GM13977 (cell line): Measurements from ENCODE around the gene PTTG1IP.

ENCODE experiments used
- DNase-seq: peaks from one replicate; pipeline ENCODE4 v3.0.0; 2012; ENCODE audit warnings: low spot score
- in situ Hi-C: fragments of 300-500 bp; cut with MboI; formaldehyde crosslinking; loops from one replicate; pipeline ENCODE4 v1.12.0; 2022; ENCODE audit warnings: low sequenced_read_pairs, low pct_unique_long_range_greater_than_20kb, mixed read lengths, inconsistent platforms; ENCODE audit not compliant: unreplicated experiment
- TF ChIP-seq, protein P1 (sequence below): IDR thresholded peaks from 2 replicates; pipeline ENCODE4 v1.5.1; 2012; ENCODE audit warnings: mild to moderate bottlenecking, control low read depth; ENCODE audit not compliant: insufficient read depth; ENCODE audit errors: extremely low read depth, missing control alignments

PTTG1IP gene

DNA sequence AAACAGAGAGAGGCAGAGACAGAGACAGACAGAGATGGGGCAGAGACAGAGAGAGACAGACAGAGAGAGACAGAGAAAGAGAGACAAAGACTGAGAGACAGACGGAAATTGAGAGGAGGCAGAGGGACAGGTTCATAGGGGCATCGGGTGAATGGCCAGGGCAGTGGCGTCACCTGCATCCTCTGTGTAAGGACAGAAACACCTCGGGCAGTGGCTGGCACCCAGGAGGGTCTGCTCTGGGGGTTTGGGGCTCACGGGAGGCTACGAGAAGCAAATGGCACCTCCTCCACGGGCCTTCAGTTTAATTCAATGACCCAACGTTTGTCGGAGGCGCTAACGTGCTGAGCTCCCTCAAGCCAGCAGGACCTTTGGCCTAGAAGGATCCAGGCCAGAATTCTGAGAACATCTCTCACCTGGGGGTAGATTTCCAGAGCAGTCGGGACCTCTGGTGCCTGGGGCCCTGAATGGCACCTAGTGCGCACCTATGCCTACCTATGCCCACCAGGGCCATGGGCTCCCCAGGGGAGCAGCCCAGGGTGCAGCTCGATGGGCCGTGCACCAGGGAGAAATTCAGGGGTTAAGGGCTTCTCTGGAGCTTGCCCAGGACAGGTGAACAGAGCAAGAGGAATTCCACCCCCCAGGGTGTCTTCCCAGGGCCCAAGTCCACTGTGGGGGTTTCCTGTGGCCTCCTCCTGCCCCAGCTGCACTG lies 20.6 kb upstream of the PTTG1IP start:
- in situ Hi-C loops = no loop called here

DNA sequence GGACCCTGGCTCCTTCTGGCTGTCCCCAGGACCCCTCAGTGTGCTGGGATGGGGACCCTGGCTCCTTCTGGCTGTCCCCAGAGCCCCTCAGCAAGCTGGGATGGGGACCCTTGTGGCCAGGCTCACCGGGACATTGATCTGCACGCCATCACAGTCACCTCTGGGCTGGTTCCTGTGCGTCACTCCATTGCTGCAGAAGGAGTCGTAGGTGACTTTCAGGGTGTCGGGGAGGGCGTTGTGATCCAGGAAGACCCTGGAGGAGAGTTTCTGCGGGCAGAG lies 19.7 kb upstream of the PTTG1IP start:
- TF ChIP-seq, protein P1, sequence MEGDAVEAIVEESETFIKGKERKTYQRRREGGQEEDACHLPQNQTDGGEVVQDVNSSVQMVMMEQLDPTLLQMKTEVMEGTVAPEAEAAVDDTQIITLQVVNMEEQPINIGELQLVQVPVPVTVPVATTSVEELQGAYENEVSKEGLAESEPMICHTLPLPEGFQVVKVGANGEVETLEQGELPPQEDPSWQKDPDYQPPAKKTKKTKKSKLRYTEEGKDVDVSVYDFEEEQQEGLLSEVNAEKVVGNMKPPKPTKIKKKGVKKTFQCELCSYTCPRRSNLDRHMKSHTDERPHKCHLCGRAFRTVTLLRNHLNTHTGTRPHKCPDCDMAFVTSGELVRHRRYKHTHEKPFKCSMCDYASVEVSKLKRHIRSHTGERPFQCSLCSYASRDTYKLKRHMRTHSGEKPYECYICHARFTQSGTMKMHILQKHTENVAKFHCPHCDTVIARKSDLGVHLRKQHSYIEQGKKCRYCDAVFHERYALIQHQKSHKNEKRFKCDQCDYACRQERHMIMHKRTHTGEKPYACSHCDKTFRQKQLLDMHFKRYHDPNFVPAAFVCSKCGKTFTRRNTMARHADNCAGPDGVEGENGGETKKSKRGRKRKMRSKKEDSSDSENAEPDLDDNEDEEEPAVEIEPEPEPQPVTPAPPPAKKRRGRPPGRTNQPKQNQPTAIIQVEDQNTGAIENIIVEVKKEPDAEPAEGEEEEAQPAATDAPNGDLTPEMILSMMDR = no peak
- in situ Hi-C loops = no loop called here
- no peak for DNase-seq

More for the DNA sequence above, 20.6 kb upstream of the PTTG1IP start:
- TF ChIP-seq, protein P1 = no peak
- no peak for DNase-seq

DNA sequence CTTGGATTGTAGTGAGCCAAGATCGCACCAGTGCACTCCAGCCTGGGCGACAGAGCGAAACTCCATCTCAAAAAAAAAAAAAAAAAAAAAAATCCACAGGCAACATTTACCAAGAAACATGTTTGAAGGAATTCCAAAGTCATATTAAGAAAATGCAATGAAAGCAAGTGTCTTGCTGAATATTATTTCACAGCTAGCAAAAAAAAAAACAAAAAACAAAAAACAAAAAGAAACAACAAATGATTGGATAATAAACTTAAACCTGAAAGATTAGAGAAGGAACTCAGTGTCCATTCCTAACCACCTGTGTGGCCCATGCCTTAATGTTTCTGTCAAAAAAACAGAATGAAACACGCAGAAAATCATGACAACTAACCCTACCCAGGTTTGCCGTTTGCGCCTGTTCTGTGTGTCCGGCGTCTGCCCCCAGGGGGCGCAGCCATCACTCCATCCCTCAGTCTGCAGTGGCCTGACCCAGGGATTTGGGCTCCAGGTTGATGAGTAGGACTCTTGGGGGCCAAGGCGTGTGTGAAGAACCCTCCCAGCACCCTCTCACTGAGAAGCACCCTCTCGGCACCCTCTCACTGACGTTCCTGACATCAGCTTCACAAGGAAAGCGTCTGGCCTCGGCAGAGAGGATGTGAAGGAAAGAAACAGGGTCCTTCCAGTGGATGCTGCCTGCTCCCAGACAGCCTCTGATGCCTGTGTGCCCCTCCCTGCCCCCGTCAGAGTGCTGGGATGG lies 19.2 kb upstream of the PTTG1IP start:
- TF ChIP-seq, protein P1 = peak; percentile 86
- in situ Hi-C loops = no loop called here
- peak; percentile 85 for DNase-seq

DNA sequence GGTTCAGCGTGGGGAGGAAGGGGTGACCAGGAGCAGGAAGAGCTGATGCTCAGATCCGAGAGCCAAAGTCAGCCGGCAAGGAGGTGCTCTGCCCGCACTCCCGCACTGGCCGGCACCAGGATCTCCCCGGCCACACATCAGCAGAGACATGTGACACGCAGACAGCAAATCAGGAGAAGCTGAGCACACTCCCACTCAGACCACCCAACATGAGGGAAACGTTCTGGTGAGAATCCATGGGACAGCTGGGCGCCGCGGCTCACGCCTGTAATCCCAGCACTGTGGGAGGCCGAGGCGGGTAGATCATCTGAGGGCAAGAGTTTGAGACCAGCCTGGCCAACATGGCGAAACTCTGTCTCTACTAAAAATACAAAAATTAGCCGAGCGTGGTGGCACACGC lies 18.6 kb upstream of the PTTG1IP start:
- in situ Hi-C loops = no loop called here
- no peak for DNase-seq
- TF ChIP-seq, protein P1 = no peak

DNA sequence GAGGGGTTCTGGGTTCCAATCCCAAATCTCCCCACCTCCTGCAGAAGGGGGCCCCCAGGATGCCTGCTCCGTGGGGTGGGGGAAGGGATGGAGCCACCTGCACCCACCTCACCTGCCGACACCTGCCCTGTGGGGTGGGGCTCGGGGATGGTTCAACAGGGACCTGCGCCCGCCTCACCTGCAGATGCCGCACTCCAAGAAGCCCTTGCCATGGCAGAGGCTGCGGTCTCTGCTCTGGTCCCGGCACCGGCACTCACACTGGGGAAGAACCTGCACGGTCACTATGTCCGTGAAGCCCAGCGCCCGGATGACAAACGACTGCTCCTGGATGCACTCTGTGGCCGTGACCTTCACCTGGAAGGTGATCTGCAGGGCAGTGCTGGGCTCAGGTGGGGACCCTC lies 18.1 kb upstream of the PTTG1IP start:
- TF ChIP-seq, protein P1 = no peak
- in situ Hi-C loops = no loop called here
- no peak for DNase-seq

DNA sequence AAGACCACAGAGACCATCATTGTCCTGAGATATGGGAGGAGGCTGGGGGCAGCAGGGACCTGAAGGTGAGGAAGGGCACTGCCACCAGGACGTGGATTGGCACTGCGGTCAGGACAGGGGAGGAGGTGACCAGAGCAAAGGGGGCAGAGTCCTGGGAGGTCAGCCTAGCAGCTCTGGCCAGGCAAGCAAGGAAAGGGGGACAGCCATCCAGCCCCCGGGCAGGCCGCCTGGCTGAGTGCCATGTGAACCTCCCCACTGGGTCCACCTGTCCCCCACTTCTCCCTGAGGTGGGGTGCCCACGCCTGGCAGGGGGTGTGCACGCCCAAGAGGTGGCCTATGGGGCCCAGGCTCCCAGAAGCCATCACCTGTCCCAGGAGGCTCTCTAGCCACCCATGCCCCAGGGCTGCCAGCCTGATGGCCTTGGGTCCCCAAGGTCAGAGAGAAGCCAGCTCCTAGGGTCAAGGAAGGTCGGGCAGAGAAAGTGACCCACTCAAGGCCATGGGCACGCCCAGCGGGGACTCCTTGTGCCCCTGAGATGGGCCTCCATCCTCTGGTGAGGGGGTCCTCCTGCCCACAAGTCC lies 17.6 kb upstream of the PTTG1IP start:
- in situ Hi-C loops = no loop called here
- DNase-seq = no peak
- TF ChIP-seq, protein P1 = no peak
